PC-9 (cell line): Measurements from ENCODE around the gene SHFL. TPM values are rescaled to one million over a fixed set of nuclear protein-coding genes. Genes with fewer than 3 reads are reported as not detected.

ENCODE experiments used
- BruUV-seq: library from RNA; stranded (reverse); fragments of 400-500 nt; replicated peaks from 2 replicates; lab custom pipeline; 2021; lab: Mats Ljungman, UMichigan
- CTCF ChIA-PET: fragments of 300-600 bp; sonication (Branson Sonifier 250); formaldehyde crosslinking; loops from one replicate; lab custom pipeline; 2022; ENCODE audit warnings: antibody characterized with exemption; lab: Charles Lee
- POLR2A ChIA-PET: fragments of 300-600 bp; sonication (Branson Sonifier 250); formaldehyde crosslinking; loops from one replicate; lab custom pipeline; 2022; ENCODE audit warnings: antibody characterized with exemption; ENCODE audit not compliant: unreplicated experiment; lab: Charles Lee
- DNase-seq, 2 experiments: peaks; one replicate each; pipeline versions ENCODE4 v3.0.0 to v3.0.0-alpha.2; 2015 to 2022; ENCODE audit warnings: mixed read lengths in 1 of 2
- H2AFZ ChIP-seq: fragments of 200-600 bp; sonication (generic); 2 replicates; pipeline ENCODE4 v1.8.1; 2017; ENCODE audit warnings: antibody characterized with exemption
- H3F3A ChIP-seq: fragments of 200-600 bp; sonication (generic); 2 replicates; pipeline ENCODE4 v1.8.1; 2017; ENCODE audit warnings: antibody characterized with exemption, mild to moderate bottlenecking, low read depth; ENCODE audit not compliant: insufficient read depth
- H3K27ac ChIP-seq: fragments of 200-600 bp; sonication (generic); 2 replicates; pipeline ENCODE4 v1.6.1; 2016; ENCODE audit warnings: mixed run types
- H3K27me3 ChIP-seq: fragments of 200-600 bp; sonication (generic); 2 replicates; pipeline ENCODE4 v1.6.1; 2016; ENCODE audit warnings: low read depth, mixed run types; ENCODE audit not compliant: insufficient read depth
- H3K36me3 ChIP-seq: fragments of 200-600 bp; sonication (generic); 2 replicates; pipeline ENCODE4 v1.6.1; 2016; ENCODE audit warnings: low read depth, mixed run types
- H3K4me1 ChIP-seq: fragments of 200-600 bp; sonication (generic); replicated peaks from 2 replicates; pipeline ENCODE4 v1.6.1; 2016; ENCODE audit warnings: mixed run types; ENCODE audit not compliant: insufficient read depth
- H3K4me2 ChIP-seq: fragments of 200-600 bp; sonication (generic); 2 replicates; pipeline ENCODE4 v1.6.1; 2017; ENCODE audit warnings: mixed run types
- H3K4me3 ChIP-seq: fragments of 200-600 bp; sonication (generic); 2 replicates; pipeline ENCODE4 v1.6.1; 2016; ENCODE audit warnings: mixed run types
- H3K79me2 ChIP-seq: fragments of 200-600 bp; sonication (generic); 2 replicates; pipeline ENCODE4 v1.6.1; 2017; ENCODE audit warnings: low read depth, mixed run types
- H3K9me2 ChIP-seq: fragments of 200-600 bp; sonication (generic); 2 replicates; pipeline ENCODE4 v1.8.1; 2017; ENCODE audit warnings: mild to moderate bottlenecking; ENCODE audit not compliant: insufficient read depth
- H3K9me3 ChIP-seq: fragments of 200-600 bp; sonication (generic); 2 replicates; pipeline ENCODE4 v1.8.1; 2016; ENCODE audit warnings: low read depth; ENCODE audit not compliant: insufficient read depth
- H4K20me1 ChIP-seq: fragments of 200-600 bp; sonication (generic); 2 replicates; pipeline ENCODE4 v1.8.1; 2017; ENCODE audit not compliant: insufficient read depth
- EZH2 ChIP-seq: fragments of 200-600 bp; sonication (generic); IDR thresholded peaks from 2 replicates; pipeline ENCODE4 v1.8.0; 2017; ENCODE audit warnings: antibody characterized with exemption, low read depth
- intact Hi-C: fragments of 100-400 bp; cut with micrococcal nuclease; formaldehyde crosslinking; loops from one replicate; pipeline ENCODE4 v1.10.0; 2022; ENCODE audit not compliant: unreplicated experiment
- total RNA-seq: library from RNA; stranded (reverse); gene quantifications from 2 replicates; pipeline ENCODE4 v1.2.3, GENCODE V29; 2021
- TF ChIP-seq, protein P1 (sequence below): fragments of 200-600 bp; sonication (generic); conservative IDR thresholded peaks from 2 replicates; pipeline ENCODE4 v1.6.1; 2017; ENCODE audit warnings: mixed run types, antibody characterized with exemption, mild to moderate bottlenecking, moderate library complexity

Gene SHFL
- total RNA-seq, 1 experiment from 2014 or later: 25.6 TPM

DNA sequence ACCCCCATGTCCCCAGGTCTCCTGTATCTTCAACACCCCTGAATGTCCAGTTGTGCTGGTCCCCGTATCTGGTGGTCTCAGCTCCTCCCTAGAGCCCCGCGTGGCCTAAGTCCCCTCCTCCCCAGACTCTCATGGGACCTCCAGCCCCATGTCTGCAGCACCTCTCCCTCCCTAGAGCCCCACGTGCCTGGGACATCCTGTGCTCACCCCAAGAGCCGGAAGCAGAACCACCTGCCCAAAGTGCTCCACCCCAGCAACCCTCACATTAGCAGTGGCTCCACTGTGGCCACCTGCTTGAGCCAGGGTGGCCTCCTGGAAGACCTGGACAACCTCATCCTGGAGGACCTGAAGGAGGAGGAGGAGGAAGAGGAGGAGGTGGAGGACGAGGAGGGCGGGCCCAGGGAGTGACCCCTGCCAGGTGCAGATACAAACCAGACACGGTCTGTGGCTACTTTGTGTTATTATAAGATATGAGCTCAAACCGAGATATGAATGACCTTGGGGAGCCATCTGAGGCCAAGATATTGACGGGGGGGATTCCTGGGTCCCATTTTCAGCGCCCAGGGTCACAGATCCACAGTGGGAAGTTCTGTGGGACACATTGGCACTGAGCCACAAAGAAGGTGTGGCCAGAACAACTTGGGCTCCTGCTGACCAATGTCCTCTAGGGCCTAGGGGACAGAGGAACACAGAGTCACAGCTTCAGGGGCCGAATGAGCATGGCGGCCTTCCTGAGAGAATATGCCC, 6.0 kb downstream of the SHFL start:
- BruUV-seq: no TSS peak
- TF ChIP-seq EZH2: no peak
- TF ChIP-seq, protein P1, sequence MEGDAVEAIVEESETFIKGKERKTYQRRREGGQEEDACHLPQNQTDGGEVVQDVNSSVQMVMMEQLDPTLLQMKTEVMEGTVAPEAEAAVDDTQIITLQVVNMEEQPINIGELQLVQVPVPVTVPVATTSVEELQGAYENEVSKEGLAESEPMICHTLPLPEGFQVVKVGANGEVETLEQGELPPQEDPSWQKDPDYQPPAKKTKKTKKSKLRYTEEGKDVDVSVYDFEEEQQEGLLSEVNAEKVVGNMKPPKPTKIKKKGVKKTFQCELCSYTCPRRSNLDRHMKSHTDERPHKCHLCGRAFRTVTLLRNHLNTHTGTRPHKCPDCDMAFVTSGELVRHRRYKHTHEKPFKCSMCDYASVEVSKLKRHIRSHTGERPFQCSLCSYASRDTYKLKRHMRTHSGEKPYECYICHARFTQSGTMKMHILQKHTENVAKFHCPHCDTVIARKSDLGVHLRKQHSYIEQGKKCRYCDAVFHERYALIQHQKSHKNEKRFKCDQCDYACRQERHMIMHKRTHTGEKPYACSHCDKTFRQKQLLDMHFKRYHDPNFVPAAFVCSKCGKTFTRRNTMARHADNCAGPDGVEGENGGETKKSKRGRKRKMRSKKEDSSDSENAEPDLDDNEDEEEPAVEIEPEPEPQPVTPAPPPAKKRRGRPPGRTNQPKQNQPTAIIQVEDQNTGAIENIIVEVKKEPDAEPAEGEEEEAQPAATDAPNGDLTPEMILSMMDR: no peak

GRCh38 chr19:10092648-10093294, 6.7 kb downstream of the SHFL start:
- no peaks in the 10 kb centered on the region for H3K79me2 ChIP-seq
- BruUV-seq: no TSS peak
- TF ChIP-seq, protein P1: no peak
- no peak for TF ChIP-seq EZH2
- H3K4me2 ChIP-seq: no peak overlapping the region
- no peak for DNase-seq
- H3K27ac ChIP-seq: no peak overlapping the region
- CTCF ChIA-PET: no interaction called here
- H3K27me3 ChIP-seq: no peaks in the 10 kb centered on the region
- no peaks in the 10 kb centered on the region for H3K9me2 ChIP-seq
- POLR2A ChIA-PET: interaction anchor here (0.6 kb wide), 1 partner anchor 1593 kb away, joined by 4 read pairs; no protein-coding TSS in a partner anchor
- intact Hi-C loops: no loop called here
- H3K9me3 ChIP-seq: no peaks in the 10 kb centered on the region
- peaks cover 24% of the 10 kb centered on the region; the same call in 1 of the 2 replicates for H3F3A ChIP-seq
- peaks cover 11% of the 10 kb centered on the region for H3K4me1 ChIP-seq
- H3K36me3 ChIP-seq: no peaks in the 10 kb centered on the region
- H3K4me3 ChIP-seq: no peak overlapping the region
- H4K20me1 ChIP-seq: no peaks in the 10 kb centered on the region
- no peak overlapping the region for H2AFZ ChIP-seq

More for the DNA sequence above, 6.0 kb downstream of the SHFL start:
- H3K27ac ChIP-seq: no peak overlapping the region
- no peaks in the 10 kb centered on the region for H3K79me2 ChIP-seq
- no peaks in the 10 kb centered on the region for H3K27me3 ChIP-seq
- no peak overlapping the region for H2AFZ ChIP-seq
- DNase-seq: no peak
- no peaks in the 10 kb centered on the region for H3K9me2 ChIP-seq
- no peaks in the 10 kb centered on the region for H3K36me3 ChIP-seq
- H3K4me1 ChIP-seq: peaks cover 11% of the 10 kb centered on the region
- ChIA-PET POLR2A (interaction anchor here (0.6 kb wide), 1 partner anchor 1592 kb away, joined by 4 read pairs; no protein-coding TSS in a partner anchor), CTCF (no interaction called here)
- no peaks in the 10 kb centered on the region for H4K20me1 ChIP-seq
- no peaks in the 10 kb centered on the region for H3K9me3 ChIP-seq
- intact Hi-C loops: no loop called here
- no peak overlapping the region for H3K4me3 ChIP-seq
- no peak overlapping the region for H3K4me2 ChIP-seq
- peaks cover 27% of the 10 kb centered on the region; the same call in 1 of the 2 replicates for H3F3A ChIP-seq

- intact Hi-C loops: no loop called here
- BruUV-seq: no TSS peak
- Histone ChIP-seq H3K9me2 (no peaks in the 10 kb centered on the region), H3K4me1 (peaks cover 11% of the 10 kb centered on the region), H3K27me3 (no peaks in the 10 kb centered on the region), H2AFZ (no peak overlapping the region), H3K36me3 (no peaks in the 10 kb centered on the region), H3K9me3 (no peaks in the 10 kb centered on the region), H3K79me2 (no peaks in the 10 kb centered on the region), H3F3A (peaks cover 22% of the 10 kb centered on the region; the same call in 1 of the 2 replicates), H3K4me3 (no peak overlapping the region), H3K4me2 (no peak overlapping the region), H3K27ac (no peak overlapping the region), H4K20me1 (no peaks in the 10 kb centered on the region)
- POLR2A ChIA-PET: no interaction called here
- no peak for DNase-seq
- TF ChIP-seq, protein P1: no peak
- TF ChIP-seq EZH2: no peak
- CTCF ChIA-PET: no interaction called here
These were observed 7.4 kb downstream of the SHFL start for GRCh38 chr19:10093295-10094186.
